Osteoblast (primary cell): ENCODE data around the gene LRRC52. TPM values are rescaled to one million over a fixed set of nuclear protein-coding genes. Genes with fewer than 3 reads are reported as not detected.

Experiments
- DNase-seq: peaks from one replicate; pipeline ENCODE4 v3.0.0; 2011; ENCODE audit warnings: low spot score, mixed read lengths; ENCODE audit not compliant: insufficient read length; ENCODE audit errors: missing footprints
- H2AFZ ChIP-seq: 2 replicates; pipeline ENCODE4 v1.6.0; 2011; ENCODE audit warnings: mild to moderate bottlenecking, low read length
- H3K27ac ChIP-seq: 2 replicates; pipeline ENCODE4 v1.5.1; 2011; ENCODE audit warnings: mild to moderate bottlenecking, low read depth, low read length, moderate library complexity
- H3K27me3 ChIP-seq: 2 replicates; pipeline ENCODE4 v1.6.0; 2012; ENCODE audit warnings: mild to moderate bottlenecking, control low read depth, inconsistent platforms, low read length, moderate library complexity; ENCODE audit not compliant: insufficient read depth
- H3K36me3 ChIP-seq: 2 replicates; pipeline ENCODE4 v1.5.1; 2011; ENCODE audit warnings: mild to moderate bottlenecking, low read length, control low read depth, moderate library complexity; ENCODE audit not compliant: insufficient read depth
- H3K4me1 ChIP-seq: 2 replicates; pipeline ENCODE4 v1.5.1; 2011; ENCODE audit warnings: mild to moderate bottlenecking, low read length, control low read depth, moderate library complexity; ENCODE audit not compliant: insufficient read depth
- H3K4me2 ChIP-seq: 2 replicates; pipeline ENCODE4 v1.6.0; 2011; ENCODE audit warnings: mild to moderate bottlenecking, low read length; ENCODE audit not compliant: insufficient read depth
- H3K4me3 ChIP-seq: fragments of 200-600 bp; sonication (generic); 3 replicates; pipeline ENCODE4 v1.5.1; 2012; ENCODE audit warnings: mild to moderate bottlenecking, low read length, inconsistent platforms; ENCODE audit not compliant: insufficient read depth
- H3K79me2 ChIP-seq: 2 replicates; pipeline ENCODE4 v1.6.0; 2012; ENCODE audit warnings: mild to moderate bottlenecking, low read length, control low read depth, inconsistent platforms; ENCODE audit not compliant: insufficient read depth
- H3K9me3 ChIP-seq: 2 replicates; pipeline ENCODE4 v1.5.1; 2011; ENCODE audit warnings: low read depth, low read length, control low read depth
- H4K20me1 ChIP-seq: 2 replicates; pipeline ENCODE4 v1.6.0; 2012; ENCODE audit warnings: mild to moderate bottlenecking, low read length, control low read depth; ENCODE audit not compliant: insufficient read depth
- CTCF ChIP-seq: IDR thresholded peaks from 2 replicates; pipeline ENCODE4 v1.5.1; 2011; ENCODE audit warnings: mild to moderate bottlenecking, low read depth, low read length, moderate library complexity; ENCODE audit errors: extremely low read depth
- total RNA-seq: library from RNA; depleted of rRNA; stranded (reverse); fragments of >200 nt; gene quantifications from 2 replicates; pipeline ENCODE4 v1.2.3, GENCODE V29; 2012

Gene LRRC52
- total RNA-seq, 1 donor = not detected

- Histone ChIP-seq H3K9me3 (no peaks in the 10 kb centered on the region), H3K36me3 (no peaks in the 10 kb centered on the region), H3K79me2 (no peaks in the 10 kb centered on the region), H3K4me2 (no peak overlapping the region), H2AFZ (no peak overlapping the region), H3K4me3 (no peak overlapping the region), H3K4me1 (no peaks in the 10 kb centered on the region), H4K20me1 (no peaks in the 10 kb centered on the region), H3K27ac (no peak overlapping the region), H3K27me3 (peaks cover 1% of the 10 kb centered on the region)
- no peak for DNase-seq
- no peak for TF ChIP-seq CTCF
Observed at GRCh38 chr1:165612062-165612461, 68.3 kb downstream of the LRRC52 start.

Other genes starting within 250 kb of the LRRC52 start
- gene LMX1A, start 187.3 kb upstream of the LRRC52 start, total RNA-seq = not detected in 2 replicates
- not detected in 2 replicates for gene RXRG, start 98.9 kb upstream of the LRRC52 start, total RNA-seq
- gene MGST3, start 87.2 kb downstream of the LRRC52 start, total RNA-seq = 128 and 207 TPM in 2 replicates
- 118 and 119 TPM in 2 replicates for gene ALDH9A1, start 154.6 kb downstream of the LRRC52 start, total RNA-seq
- 86.0 and 87.6 TPM in 2 replicates for gene TMCO1, start 224.9 kb downstream of the LRRC52 start, total RNA-seq